Kidney epithelial cell (primary cell): ENCODE measurements around the gene MANEAL. TPM values are rescaled to one million over a fixed set of nuclear protein-coding genes. Genes with fewer than 3 reads are reported as not detected.

Experiments used
- DNase-seq: peaks from one replicate; pipeline ENCODE4 v3.0.0-alpha.2; 2010; ENCODE audit warnings: low read depth
- H3K27me3 ChIP-seq: 2 replicates; pipeline ENCODE4 v1.6.0; 2011; ENCODE audit warnings: low read length; ENCODE audit not compliant: control insufficient read depth, insufficient read depth
- H3K36me3 ChIP-seq: 2 replicates; pipeline ENCODE4 v1.5.1; 2011; ENCODE audit warnings: low read length; ENCODE audit not compliant: control insufficient read depth, insufficient read depth
- H3K4me3 ChIP-seq: 2 replicates; pipeline ENCODE4 v1.5.1; 2011; ENCODE audit warnings: low read depth, mild to moderate bottlenecking, control low read depth, low read length
- total RNA-seq: library from RNA; depleted of rRNA; stranded (reverse); fragments of >200 nt; gene quantifications from 2 replicates; pipeline ENCODE4 v1.2.3, GENCODE V29; 2015
- TF ChIP-seq, protein P1 (sequence below): IDR thresholded peaks from 2 replicates; pipeline ENCODE4 v1.5.1; 2011; ENCODE audit warnings: mild to moderate bottlenecking, moderate library complexity, low read length, control low read depth, inconsistent platforms; ENCODE audit not compliant: insufficient read depth, poor library complexity, severe bottlenecking

The MANEAL gene
- total RNA-seq, 1 donor from 2014 or later, result 8.7 TPM

DNA sequence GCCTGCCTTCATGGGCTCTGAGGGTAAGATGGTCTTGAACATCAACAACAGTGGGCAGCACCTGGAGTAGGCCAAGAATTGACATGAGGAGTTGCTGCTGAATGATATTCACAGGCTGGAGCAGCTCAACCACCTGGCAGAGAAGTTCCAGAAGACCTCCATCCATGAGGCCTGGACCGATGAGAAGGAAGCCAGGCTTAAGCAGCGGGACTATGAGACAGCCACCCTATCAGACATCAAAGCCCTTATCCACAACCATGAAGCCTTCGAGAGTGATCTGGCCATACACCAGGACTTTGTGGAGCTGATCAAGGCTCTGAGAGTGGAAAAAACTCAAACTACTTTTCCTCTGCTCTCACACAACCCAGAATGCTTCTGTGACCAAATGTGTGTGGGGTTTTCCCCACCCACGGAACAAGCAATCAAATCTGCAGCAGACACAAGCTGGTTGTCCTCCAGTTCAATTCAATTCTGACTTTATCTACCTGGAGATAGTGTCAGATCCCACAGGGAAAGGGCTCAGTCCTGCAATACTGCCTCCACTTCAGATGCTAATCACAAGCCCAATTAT, 16.6 kb upstream of the MANEAL start:
- Histone ChIP-seq H3K27me3 (no peaks in the 10 kb centered on the region), H3K4me3 (no peak overlapping the region), H3K36me3 (no peaks in the 10 kb centered on the region)
- TF ChIP-seq, protein P1, sequence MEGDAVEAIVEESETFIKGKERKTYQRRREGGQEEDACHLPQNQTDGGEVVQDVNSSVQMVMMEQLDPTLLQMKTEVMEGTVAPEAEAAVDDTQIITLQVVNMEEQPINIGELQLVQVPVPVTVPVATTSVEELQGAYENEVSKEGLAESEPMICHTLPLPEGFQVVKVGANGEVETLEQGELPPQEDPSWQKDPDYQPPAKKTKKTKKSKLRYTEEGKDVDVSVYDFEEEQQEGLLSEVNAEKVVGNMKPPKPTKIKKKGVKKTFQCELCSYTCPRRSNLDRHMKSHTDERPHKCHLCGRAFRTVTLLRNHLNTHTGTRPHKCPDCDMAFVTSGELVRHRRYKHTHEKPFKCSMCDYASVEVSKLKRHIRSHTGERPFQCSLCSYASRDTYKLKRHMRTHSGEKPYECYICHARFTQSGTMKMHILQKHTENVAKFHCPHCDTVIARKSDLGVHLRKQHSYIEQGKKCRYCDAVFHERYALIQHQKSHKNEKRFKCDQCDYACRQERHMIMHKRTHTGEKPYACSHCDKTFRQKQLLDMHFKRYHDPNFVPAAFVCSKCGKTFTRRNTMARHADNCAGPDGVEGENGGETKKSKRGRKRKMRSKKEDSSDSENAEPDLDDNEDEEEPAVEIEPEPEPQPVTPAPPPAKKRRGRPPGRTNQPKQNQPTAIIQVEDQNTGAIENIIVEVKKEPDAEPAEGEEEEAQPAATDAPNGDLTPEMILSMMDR, result no peak
- DNase-seq, result no peak

DNA sequence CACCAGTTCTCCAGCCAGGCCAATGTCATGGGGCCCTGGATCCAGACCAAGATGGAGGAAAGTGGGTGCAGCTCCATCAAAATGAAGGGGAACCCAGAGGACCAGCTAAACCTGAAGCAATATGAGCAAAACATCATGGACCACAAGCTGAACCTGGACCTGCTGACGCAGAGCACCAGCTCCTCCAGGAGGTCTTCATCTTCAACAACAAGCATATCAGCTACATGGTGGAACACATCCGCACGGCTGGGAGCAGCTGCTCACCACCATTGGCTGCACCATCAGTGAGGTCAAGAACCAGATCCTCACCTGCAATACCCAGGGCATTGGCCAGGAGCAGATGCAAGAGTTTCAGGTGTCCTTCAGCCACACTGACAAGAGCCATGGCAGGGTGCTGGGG, 15.0 kb upstream of the MANEAL start:
- DNase-seq, result no peak
- H3K27me3 ChIP-seq, result no peaks in the 10 kb centered on the region
- H3K4me3 ChIP-seq, result no peak overlapping the region
- TF ChIP-seq, protein P1, result no peak
- H3K36me3 ChIP-seq, result no peaks in the 10 kb centered on the region

DNA sequence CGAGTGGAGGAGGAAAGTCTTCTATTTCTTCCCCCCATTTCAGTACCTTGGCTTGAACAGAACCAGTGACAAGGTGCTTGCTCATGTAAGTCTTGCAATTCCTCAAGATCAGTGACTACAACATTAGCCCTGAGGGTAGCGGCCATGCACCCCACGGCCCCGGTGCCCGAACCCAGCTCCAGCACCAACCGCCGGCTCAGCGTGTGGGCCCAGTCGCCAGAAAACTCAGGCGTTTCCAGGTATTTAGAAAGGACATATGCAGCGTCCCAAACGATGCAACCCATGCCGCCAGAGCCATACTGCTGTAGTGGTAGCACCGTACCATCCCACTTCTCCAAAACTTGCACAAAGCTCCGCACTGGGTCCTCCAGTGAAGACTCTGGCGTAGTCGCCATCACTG, 11.2 kb upstream of the MANEAL start:
- Histone ChIP-seq H3K27me3 (no peaks in the 10 kb centered on the region), H3K36me3 (no peaks in the 10 kb centered on the region)
- TF ChIP-seq, protein P1, result no peak

DNA sequence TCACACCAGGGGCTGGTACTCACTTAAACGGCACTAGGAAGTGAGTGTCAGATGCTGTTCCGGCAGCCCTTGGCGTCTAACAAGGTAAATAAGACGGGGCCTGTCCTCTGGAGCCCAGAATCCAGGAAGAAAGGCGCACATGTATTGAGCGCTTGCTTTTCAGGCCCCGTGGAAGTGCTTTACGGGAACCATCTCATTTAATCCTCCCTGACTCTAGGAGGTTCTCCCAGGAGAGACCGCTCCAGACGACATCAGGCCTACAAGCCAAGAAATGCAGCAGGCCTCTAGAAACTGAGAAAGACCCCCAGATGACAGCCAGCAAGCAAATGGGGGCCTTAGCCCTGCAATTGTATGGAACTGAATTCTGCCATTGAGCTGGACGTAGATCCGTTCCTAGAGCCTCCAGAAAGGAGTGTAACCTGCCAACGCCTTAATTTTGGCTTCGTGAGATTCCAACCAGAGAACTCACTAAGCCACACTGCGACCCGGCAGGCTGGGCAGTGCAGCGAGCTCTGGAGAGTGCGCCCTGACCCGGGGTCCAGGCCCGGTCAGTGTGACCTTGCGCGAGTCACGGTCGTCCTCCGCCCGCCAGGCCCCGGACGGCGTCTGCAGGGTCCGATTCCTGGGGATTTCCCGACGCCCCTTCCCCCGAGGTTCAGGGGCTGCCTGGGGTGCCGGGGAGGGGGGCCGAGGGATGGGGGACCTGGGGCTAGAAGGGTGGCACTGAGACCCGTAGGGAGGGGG, 532 bp upstream of the MANEAL start:
- Histone ChIP-seq H3K27me3 (peaks cover 27% of the 10 kb centered on the region), H3K4me3 (no peak overlapping the region), H3K36me3 (no peaks in the 10 kb centered on the region)
- DNase-seq, result no peak
- TF ChIP-seq, protein P1, result no peak

More for the DNA sequence above, 11.2 kb upstream of the MANEAL start:
- no peak for DNase-seq
- no peak overlapping the region for H3K4me3 ChIP-seq

DNA sequence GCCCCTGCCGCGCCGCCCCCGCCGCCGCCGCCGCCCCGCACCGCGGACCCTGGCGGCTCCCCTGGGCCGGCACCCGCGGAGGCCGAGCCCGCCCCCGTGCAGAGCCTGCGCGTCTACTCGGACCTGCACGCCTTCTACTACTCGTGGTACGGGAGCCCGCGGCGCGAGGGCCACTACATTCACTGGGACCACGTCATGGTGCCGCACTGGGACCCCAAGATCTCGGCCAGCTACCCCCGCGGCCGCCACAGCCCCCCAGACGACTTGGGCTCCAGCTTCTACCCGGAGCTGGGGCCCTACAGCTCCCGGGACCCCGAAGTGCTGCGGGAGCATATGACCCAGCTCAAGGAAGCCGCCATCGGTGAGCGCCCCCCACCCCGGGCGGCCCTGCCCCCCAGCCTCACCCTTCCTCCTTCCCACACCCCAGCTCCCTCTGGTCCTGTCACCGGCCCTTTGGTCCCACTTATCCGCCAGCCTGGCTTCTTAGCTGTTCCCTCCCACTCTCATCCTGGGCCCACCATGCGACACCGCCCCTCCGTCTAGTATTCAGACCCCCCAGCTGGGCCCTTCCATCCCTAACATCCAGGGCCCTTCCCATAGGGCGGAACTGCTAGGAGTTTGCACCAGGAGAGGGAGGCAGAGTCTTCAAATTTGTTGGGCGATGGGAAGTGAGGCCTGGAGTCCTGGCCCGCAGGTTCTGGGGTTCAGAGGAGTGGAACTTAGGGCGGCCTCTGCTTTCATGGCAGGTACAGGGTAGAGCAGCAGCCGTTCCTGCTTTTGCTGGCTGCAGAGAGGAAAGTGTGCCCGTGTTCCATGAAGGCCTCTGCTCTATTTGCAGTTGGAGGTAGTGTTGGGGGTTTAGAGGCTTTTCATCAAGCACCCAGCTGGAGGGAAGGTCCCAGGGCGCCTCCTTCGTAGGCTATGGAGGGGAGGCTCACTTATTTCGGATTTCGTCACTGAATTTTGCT, 1.0 kb downstream of the MANEAL start:
- no peaks in the 10 kb centered on the region for H3K36me3 ChIP-seq
- TF ChIP-seq, protein P1, result no peak
- peaks cover 27% of the 10 kb centered on the region for H3K27me3 ChIP-seq
- H3K4me3 ChIP-seq, result no peak overlapping the region
- no peak for DNase-seq
